Progenitor cell of endocrine pancreas (in vitro differentiated cells): ENCODE data around the gene ZNF526. TPM values are rescaled to one million over a fixed set of nuclear protein-coding genes. Genes with fewer than 3 reads are reported as not detected.

Experiments
- DNase-seq: peaks from one replicate; pipeline ENCODE4 v3.0.0; 2021; ENCODE audit warnings: low spot score; ENCODE audit not compliant: unreplicated experiment
- H3K27ac Mint-ChIP-seq: 2 replicates; pipeline ENCODE4 v1.8.0; 2021; ENCODE audit warnings: mild to moderate bottlenecking, moderate library complexity, mixed read lengths
- H3K27me3 Mint-ChIP-seq: 2 replicates; pipeline ENCODE4 v1.8.0; 2021; ENCODE audit warnings: mixed read lengths
- H3K36me3 Mint-ChIP-seq: 2 replicates; pipeline ENCODE4 v1.8.0; 2022; ENCODE audit warnings: mixed read lengths; ENCODE audit not compliant: insufficient read depth
- H3K4me1 Mint-ChIP-seq: 2 replicates; pipeline ENCODE4 v1.8.0; 2021; ENCODE audit warnings: low read depth, mixed read lengths
- H3K4me3 Mint-ChIP-seq: 2 replicates; pipeline ENCODE4 v1.8.0; 2021; ENCODE audit warnings: low read depth, mild to moderate bottlenecking, moderate library complexity, mixed read lengths
- H3K9me3 Mint-ChIP-seq: 2 replicates; pipeline ENCODE4 v1.8.0; 2021; ENCODE audit warnings: low read depth, mixed read lengths
- CTCF ChIP-seq: fragments of 200-600 bp; sonication (generic); IDR thresholded peaks from one replicate; pipeline ENCODE4 v1.5.0; 2021; ENCODE audit warnings: antibody characterized with exemption, mild to moderate bottlenecking; ENCODE audit not compliant: unreplicated experiment
- total RNA-seq: library from RNA; stranded (reverse); gene quantifications from 2 replicates; pipeline ENCODE4 v1.2.1, GENCODE V29; 2021

The ZNF526 gene
- total RNA-seq, 1 donor from 2014 or later: 21.1 TPM

GRCh38 chr19:42233678-42234292 lies 13.7 kb downstream of the ZNF526 start:
- Mint-ChIP-seq H3K4me3 (no peak overlapping the region), H3K27me3 (no peaks in the 10 kb centered on the region), H3K9me3 (no peaks in the 10 kb centered on the region), H3K36me3 (peaks cover 28% of the 10 kb centered on the region), H3K4me1 (no peaks in the 10 kb centered on the region), H3K27ac (no peak overlapping the region)
- DNase-seq: no peak
- no peak for TF ChIP-seq CTCF

GRCh38 chr19:42234364-42234763 lies 14.3 kb downstream of the ZNF526 start:
- no peak for TF ChIP-seq CTCF
- Mint-ChIP-seq H3K27me3 (no peaks in the 10 kb centered on the region), H3K4me1 (no peaks in the 10 kb centered on the region), H3K27ac (no peak overlapping the region), H3K36me3 (peaks cover 30% of the 10 kb centered on the region), H3K4me3 (no peak overlapping the region), H3K9me3 (no peaks in the 10 kb centered on the region)
- DNase-seq: no peak

- Mint-ChIP-seq H3K36me3 (peaks cover 33% of the 10 kb centered on the region), H3K4me1 (no peaks in the 10 kb centered on the region)
Measured at GRCh38 chr19:42235181-42235580, 15.1 kb downstream of the ZNF526 start.

GRCh38 chr19:42239544-42240220 lies 19.6 kb downstream of the ZNF526 start:
- Mint-ChIP-seq H3K9me3 (no peaks in the 10 kb centered on the region), H3K27me3 (no peaks in the 10 kb centered on the region), H3K27ac (peak overlapping the region; percentile 23)

More at GRCh38 chr19:42235181-42235580, 15.1 kb downstream of the ZNF526 start:
- H3K4me3 Mint-ChIP-seq: no peak overlapping the region
- DNase-seq: no peak
- no peaks in the 10 kb centered on the region for H3K27me3 Mint-ChIP-seq
- TF ChIP-seq CTCF: no peak
- H3K9me3 Mint-ChIP-seq: no peaks in the 10 kb centered on the region
- no peak overlapping the region for H3K27ac Mint-ChIP-seq

GRCh38 chr19:42241279-42241678 lies 21.2 kb downstream of the ZNF526 start:
- H3K9me3 Mint-ChIP-seq: no peaks in the 10 kb centered on the region
- peaks cover 22% of the 10 kb centered on the region for H3K4me1 Mint-ChIP-seq
- H3K27ac Mint-ChIP-seq: peak overlapping the region; percentile 96
- peaks cover 16% of the 10 kb centered on the region for H3K36me3 Mint-ChIP-seq
- H3K27me3 Mint-ChIP-seq: no peaks in the 10 kb centered on the region
- no peak for DNase-seq
- H3K4me3 Mint-ChIP-seq: peak overlapping the region; percentile 90
- TF ChIP-seq CTCF: no peak

More at GRCh38 chr19:42239544-42240220, 19.6 kb downstream of the ZNF526 start:
- Mint-ChIP-seq H3K4me1 (peaks cover 17% of the 10 kb centered on the region), H3K36me3 (peaks cover 23% of the 10 kb centered on the region), H3K4me3 (peak overlapping the region; percentile 31)
- DNase-seq: no peak
- no peak for TF ChIP-seq CTCF
